MCF 10A (cell line): Measurements from ENCODE around the gene NMS. TPM values are rescaled to one million over a fixed set of nuclear protein-coding genes. Genes with fewer than 3 reads are reported as not detected.

Experiments
- BruUV-seq: library from RNA; stranded (reverse); fragments of 400-500 nt; replicated peaks from 2 replicates; lab custom pipeline; 2021; lab: Mats Ljungman, UMichigan
- CTCF ChIA-PET: fragments of 300-600 bp; sonication (Branson Sonifier 250); formaldehyde crosslinking; extraction: SDS; loops from one replicate; lab custom pipeline; 2021; ENCODE audit warnings: antibody characterized with exemption, inconsistent platforms; lab: Yijun Ruan, JAX
- POLR2A ChIA-PET: fragments of 300-600, 350-650 bp; sonication (Branson Sonifier 250); formaldehyde crosslinking; extraction: SDS; loops from one replicate; lab custom pipeline; 2020; ENCODE audit warnings: antibody characterized with exemption, inconsistent platforms; lab: Yijun Ruan, JAX
- DNase-seq: peaks from one replicate; pipeline ENCODE4 v3.0.0-alpha.2; 2018; ENCODE audit not compliant: unreplicated experiment
- H3K27ac Mint-ChIP-seq: one replicate; pipeline ENCODE4 v1.8.0; 2022; ENCODE audit warnings: mild to moderate bottlenecking, low read depth, mixed read lengths; ENCODE audit not compliant: unreplicated experiment
- H3K27me3 Mint-ChIP-seq: one replicate; pipeline ENCODE4 v1.8.0; 2022; ENCODE audit warnings: mixed read lengths; ENCODE audit not compliant: insufficient read depth, unreplicated experiment
- H3K36me3 Mint-ChIP-seq: one replicate; pipeline ENCODE4 v1.8.0; 2022; ENCODE audit warnings: mild to moderate bottlenecking, moderate library complexity, mixed read lengths; ENCODE audit not compliant: insufficient read depth, unreplicated experiment
- H3K4me1 Mint-ChIP-seq: one replicate; pipeline ENCODE4 v1.8.0; 2022; ENCODE audit warnings: mixed read lengths; ENCODE audit not compliant: insufficient read depth, unreplicated experiment
- H3K4me3 Mint-ChIP-seq: one replicate; pipeline ENCODE4 v1.8.0; 2022; ENCODE audit warnings: mild to moderate bottlenecking, moderate library complexity, mixed read lengths; ENCODE audit not compliant: unreplicated experiment
- H3K9me3 Mint-ChIP-seq: one replicate; pipeline ENCODE4 v1.8.0; 2022; ENCODE audit warnings: mixed read lengths; ENCODE audit not compliant: unreplicated experiment
- CTCF ChIP-seq: fragments of 200-600 bp; IDR thresholded peaks from one replicate; pipeline ENCODE4 v1.8.0; 2022; ENCODE audit warnings: antibody characterized with exemption, mild to moderate bottlenecking; ENCODE audit not compliant: unreplicated experiment
- intact Hi-C: fragments of 100-400 bp; cut with micrococcal nuclease; formaldehyde crosslinking; loops from 2 replicates; pipeline ENCODE4 v1.14.1; 2022
- total RNA-seq: library from RNA; stranded (reverse); gene quantifications from 2 replicates; pipeline ENCODE4 v1.2.3, GENCODE V29; 2022

Gene NMS
- total RNA-seq, 1 experiment from 2014 or later = not detected

DNA sequence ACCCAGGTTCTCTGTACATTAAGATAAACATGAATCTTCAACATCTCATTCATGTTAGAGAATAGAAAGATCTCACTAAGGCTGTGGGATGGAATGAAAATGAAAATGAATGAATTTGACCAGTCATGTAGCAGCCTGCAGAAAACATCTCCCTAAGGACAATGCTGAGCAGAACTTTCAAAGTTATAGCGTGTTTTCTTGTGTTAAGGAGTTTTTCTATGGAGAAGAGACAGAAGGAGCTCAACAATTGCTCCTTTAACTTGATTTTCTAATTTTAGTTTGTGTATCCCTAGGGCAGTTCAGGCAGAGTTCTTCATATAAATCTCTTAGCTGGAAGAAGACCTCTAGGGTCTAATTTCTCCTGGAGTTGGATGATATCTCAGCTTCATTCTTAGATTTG is 47.3 kb downstream of the NMS start:
- Mint-ChIP-seq H3K4me1 (peaks cover 8% of the 10 kb centered on the region), H3K36me3 (no peaks in the 10 kb centered on the region), H3K27me3 (no peaks in the 10 kb centered on the region), H3K9me3 (no peaks in the 10 kb centered on the region), H3K4me3 (no peak overlapping the region), H3K27ac (no peak overlapping the region)
- no peak for TF ChIP-seq CTCF
- ChIA-PET POLR2A (no interaction called here), CTCF (interaction anchor here (0.5 to 0.6 kb wide), 3 partner anchors 18 to 911 kb away, joined by 3 read pairs; no protein-coding TSS in a partner anchor)
- BruUV-seq = no TSS peak
- intact Hi-C loops = no loop called here
- no peak for DNase-seq

GRCh38 chr2:100518801-100519200 is 48.5 kb downstream of the NMS start:
- intact Hi-C loops = no loop called here
- Mint-ChIP-seq H3K27me3 (no peaks in the 10 kb centered on the region), H3K27ac (no peak overlapping the region), H3K9me3 (no peaks in the 10 kb centered on the region), H3K4me3 (no peak overlapping the region), H3K4me1 (peaks cover 8% of the 10 kb centered on the region), H3K36me3 (no peaks in the 10 kb centered on the region)
- BruUV-seq = no TSS peak
- TF ChIP-seq CTCF = no peak
- POLR2A ChIA-PET = no interaction called here
- CTCF ChIA-PET = interaction anchor here (0.7 kb wide), 1 partner anchor 420 kb away, joined by 3 read pairs; no protein-coding TSS in a partner anchor
- no peak for DNase-seq

- peak; percentile 22 for DNase-seq
- Mint-ChIP-seq H3K27ac (no peak overlapping the region), H3K27me3 (no peaks in the 10 kb centered on the region), H3K4me3 (no peak overlapping the region), H3K9me3 (no peaks in the 10 kb centered on the region), H3K4me1 (peaks cover 8% of the 10 kb centered on the region), H3K36me3 (no peaks in the 10 kb centered on the region)
- no TSS peak for BruUV-seq
- POLR2A ChIA-PET = no interaction called here
- intact Hi-C loops = no loop called here
- no peak for TF ChIP-seq CTCF
- CTCF ChIA-PET = no interaction called here
Measured at GRCh38 chr2:100520224-100520623, 49.9 kb downstream of the NMS start.

GRCh38 chr2:100522430-100522829 is 52.1 kb downstream of the NMS start:
- CTCF ChIA-PET = no interaction called here
- POLR2A ChIA-PET = no interaction called here
- BruUV-seq = no TSS peak

More at GRCh38 chr2:100522430-100522829, 52.1 kb downstream of the NMS start:
- H3K36me3 Mint-ChIP-seq = no peaks in the 10 kb centered on the region
- DNase-seq = no peak
- no peaks in the 10 kb centered on the region for H3K27me3 Mint-ChIP-seq
- no peak overlapping the region for H3K4me3 Mint-ChIP-seq
- no peak for TF ChIP-seq CTCF
- no peak overlapping the region for H3K27ac Mint-ChIP-seq
- intact Hi-C loops = no loop called here
- peaks cover 8% of the 10 kb centered on the region for H3K4me1 Mint-ChIP-seq
- H3K9me3 Mint-ChIP-seq = no peaks in the 10 kb centered on the region
